B cell (primary cell): ENCODE measurements around the gene SPRED2. TPM values are rescaled to one million over a fixed set of nuclear protein-coding genes. Genes with fewer than 3 reads are reported as not detected.

Experiments
- ATAC-seq: fragments of 200-7000 bp; cut with Tn5 transposase; one replicate; pipeline ENCODE4 v1.10.0; 2021; ENCODE audit warnings: low read depth, mild to moderate bottlenecking, moderate number of reproducible peaks, moderate library complexity
- CTCF ChIA-PET: fragments of 350-600 bp; sonication (Branson Sonifier 250); formaldehyde crosslinking; loops from one replicate; lab custom pipeline; 2021; ENCODE audit warnings: antibody characterized with exemption, inconsistent platforms; lab: Charles Lee
- POLR2A ChIA-PET: fragments of 350-600 bp; sonication (Branson Sonifier 250); formaldehyde crosslinking; loops from one replicate; lab custom pipeline; 2021; ENCODE audit warnings: antibody characterized with exemption; lab: Charles Lee
- DNase-seq: peaks from one replicate; pipeline ENCODE4 v3.0.0; 2013
- H2AFZ ChIP-seq: 2 replicates; pipeline ENCODE4 v1.6.1; 2012; ENCODE audit warnings: mild to moderate bottlenecking, low read depth, low read length; ENCODE audit not compliant: insufficient read depth, poor library complexity, severe bottlenecking
- H3K27ac ChIP-seq, 2 donors: 1 replicate in 1 of 2; 2 replicates in 1 of 2; pipeline ENCODE4 v1.5.1; 2012 to 2013; ENCODE audit warnings: low read length in 2 of 2, mild to moderate bottlenecking in 2 of 2, moderate library complexity in 1 of 2
- H3K27me3 ChIP-seq, 4 experiments: fragments of 200-600 bp in 1 of 4; sonication (generic) in 1 of 4; replicated peaks in 1 of 4; 1 replicate in 2 of 4; 2 replicates in 2 of 4; pipeline versions ENCODE4 v1.6.1 to v1.7.0; 2013 to 2016; ENCODE audit warnings: low read length in 3 of 4, mild to moderate bottlenecking in 2 of 4, mixed read lengths in 1 of 4, moderate library complexity in 1 of 4; ENCODE audit not compliant: insufficient read depth in 4 of 4, control insufficient read depth in 3 of 4; ENCODE audit errors: control extremely low read depth in 1 of 4
- H3K36me3 ChIP-seq, 2 experiments: replicated peaks in 1 of 2; 1 replicate in 1 of 2; 2 replicates in 1 of 2; pipeline versions ENCODE4 v1.6.1 to v1.7.1; 2013; ENCODE audit warnings: low read length in 1 of 2; ENCODE audit not compliant: insufficient read depth in 2 of 2, control insufficient read depth in 1 of 2; ENCODE audit errors: control extremely low read depth in 1 of 2, extremely low read depth in 1 of 2
- H3K4me1 ChIP-seq, 2 donors: fragments of 200-600 bp in 1 of 2; sonication (generic) in 1 of 2; 1 replicate in 1 of 2; 2 replicates in 1 of 2; pipeline versions ENCODE4 v1.5.1 to v1.6.1; 2013 to 2017; ENCODE audit warnings: low read length in 2 of 2; ENCODE audit not compliant: control insufficient read depth in 2 of 2, insufficient read depth in 2 of 2
- H3K4me2 ChIP-seq: replicated peaks from 2 replicates; pipeline ENCODE3; 2012; ENCODE audit warnings: mild to moderate bottlenecking, low read depth, low read length; ENCODE audit not compliant: poor library complexity, severe bottlenecking
- H3K4me3 ChIP-seq, 5 experiments: fragments of 200-600 bp in 1 of 5; sonication (generic) in 1 of 5; 1 replicate in 3 of 5; 2 replicates in 2 of 5; pipeline versions ENCODE4 v1.5.1 to v1.7.0; 2011 to 2016; ENCODE audit warnings: low read length in 4 of 5, mild to moderate bottlenecking in 4 of 5, low read depth in 2 of 5, control low read depth in 1 of 5, moderate library complexity in 1 of 5; ENCODE audit not compliant: insufficient read depth in 1 of 5; ENCODE audit errors: control extremely low read depth in 1 of 5, extremely low read depth in 1 of 5
- H3K79me2 ChIP-seq: fragments of 200-600 bp; sonication (generic); one replicate; pipeline ENCODE4 v1.6.0; 2016; ENCODE audit warnings: low read length; ENCODE audit not compliant: control insufficient read depth, insufficient read depth
- H3K9ac ChIP-seq: fragments of 200-600 bp; sonication (generic); 2 replicates; pipeline ENCODE4 v1.6.1; 2017; ENCODE audit warnings: mild to moderate bottlenecking, low read length, moderate library complexity
- H3K9me3 ChIP-seq, 3 donors: one replicate each; pipeline versions ENCODE4 v1.6.1 to v1.7.1; 2013; ENCODE audit warnings: low read length in 2 of 3; ENCODE audit not compliant: control insufficient read depth in 2 of 3, insufficient read depth in 1 of 3; ENCODE audit errors: control extremely low read depth in 1 of 3
- H4K20me1 ChIP-seq: 2 replicates; pipeline ENCODE4 v1.6.0; 2012; ENCODE audit warnings: mild to moderate bottlenecking, low read length; ENCODE audit not compliant: insufficient read depth, control insufficient read depth, poor library complexity, severe bottlenecking
- H3K27ac Mint-ChIP-seq: one replicate; pipeline ENCODE4 v1.8.0; 2021; ENCODE audit warnings: mixed read lengths
- H3K27me3 Mint-ChIP-seq: one replicate; pipeline ENCODE4 v1.8.0; 2021; ENCODE audit warnings: mixed read lengths
- H3K4me1 Mint-ChIP-seq: one replicate; pipeline ENCODE4 v1.8.0; 2021; ENCODE audit warnings: mixed read lengths
- H3K4me3 Mint-ChIP-seq: one replicate; pipeline ENCODE4 v1.8.0; 2021; ENCODE audit warnings: mixed read lengths
- H3K9me3 Mint-ChIP-seq: one replicate; pipeline ENCODE4 v1.8.0; 2022; ENCODE audit warnings: mixed read lengths; ENCODE audit not compliant: insufficient read depth
- CTCF ChIP-seq: fragments of 200-600 bp; IDR thresholded peaks from one replicate; pipeline ENCODE4 v1.8.0; 2022; ENCODE audit warnings: antibody characterized with exemption, mild to moderate bottlenecking
- EZH2 ChIP-seq: IDR thresholded peaks from 2 replicates; pipeline ENCODE4 v1.6.1; 2012; ENCODE audit warnings: borderline replicate concordance, low read depth, mild to moderate bottlenecking, moderate library complexity, low read length; ENCODE audit not compliant: insufficient read depth, poor library complexity, severe bottlenecking
- WGBS: methylation state at CpG from one replicate; pipeline ENCODE4 v1.1.5; 2013; ENCODE audit warnings: missing lambda C conversion rate; ENCODE audit not compliant: insufficient coverage; 5-methylcytosine and 5-hydroxymethylcytosine counted together
- intact Hi-C: fragments of 100-400 bp; cut with micrococcal nuclease; formaldehyde crosslinking; loops from one replicate; pipeline ENCODE4 v1.10.0; 2022
- polyA plus RNA-seq: library from polyadenylated mRNA; depleted of rRNA; stranded (reverse); fragments of >200 nt; gene quantifications from 2 replicates; pipeline ENCODE4 v1.2.3, GENCODE V29; 2012
- total RNA-seq, 2 donors: library from RNA; stranded (reverse); fragments of 120-200 nt in 1 of 2; gene quantifications; 1 replicate in 1 of 2; 2 replicates in 1 of 2; pipeline versions ENCODE4 v1.2.3 to v1.2.4, GENCODE V29; 2013 to 2022

Gene SPRED2
- total and polyA plus RNA-seq, 2 donors (not counting 1 experiment from before 2014, with no cell fraction given) = 0.40 to 1.3 TPM

DNA sequence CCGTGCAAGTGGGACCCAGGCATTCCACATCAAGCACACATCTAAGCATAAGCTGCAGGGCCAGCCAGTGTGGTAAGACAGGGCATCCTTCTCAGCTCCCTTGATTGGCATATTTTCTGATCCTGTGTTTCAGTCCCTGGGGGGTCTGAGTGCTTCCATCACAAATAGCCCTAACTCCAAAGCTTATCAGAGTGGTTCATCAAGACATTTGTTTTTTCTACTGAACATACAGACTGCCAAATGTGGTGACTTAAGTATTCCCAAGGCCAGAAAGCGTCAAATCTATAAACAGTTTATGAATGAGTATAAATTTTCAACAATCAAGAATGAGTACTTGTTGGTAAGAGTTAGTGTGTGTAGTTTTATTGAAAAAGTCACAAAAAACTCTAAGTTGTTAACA is 18.8 kb downstream of the SPRED2 start:
- WGBS = 100% methylated on average over 1 of the region's 2 CpGs
- H3K4me2 ChIP-seq = no peak overlapping the region
- H3K9me3 ChIP-seq = no peaks in the 10 kb centered on the region
- H3K27ac Mint-ChIP-seq = no peak overlapping the region
- peaks cover 32% of the 10 kb centered on the region for H3K27me3 Mint-ChIP-seq
- POLR2A ChIA-PET = no interaction called here
- H3K9ac ChIP-seq = no peak overlapping the region
- no peaks in the 10 kb centered on the region for H4K20me1 ChIP-seq
- no peak overlapping the region for H2AFZ ChIP-seq
- no peak overlapping the region for H3K4me3 ChIP-seq
- CTCF ChIA-PET = no interaction called here
- peaks cover 0 to 12% (median 8%) of the 10 kb centered on the region in 4 experiments for H3K27me3 ChIP-seq
- no peaks in the 10 kb centered on the region for H3K4me1 ChIP-seq
- TF ChIP-seq EZH2 = no peak
- TF ChIP-seq CTCF = no peak
- no peak for ATAC-seq
- peaks cover 21% of the 10 kb centered on the region for H3K79me2 ChIP-seq
- intact Hi-C loops = no loop called here
- no peak overlapping the region for H3K27ac ChIP-seq
- DNase-seq = no peak
- no peak overlapping the region for H3K4me3 Mint-ChIP-seq
- H3K4me1 Mint-ChIP-seq = peaks cover 2% of the 10 kb centered on the region
- no peaks in the 10 kb centered on the region for H3K9me3 Mint-ChIP-seq
- no peaks in the 10 kb centered on the region for H3K36me3 ChIP-seq

DNA sequence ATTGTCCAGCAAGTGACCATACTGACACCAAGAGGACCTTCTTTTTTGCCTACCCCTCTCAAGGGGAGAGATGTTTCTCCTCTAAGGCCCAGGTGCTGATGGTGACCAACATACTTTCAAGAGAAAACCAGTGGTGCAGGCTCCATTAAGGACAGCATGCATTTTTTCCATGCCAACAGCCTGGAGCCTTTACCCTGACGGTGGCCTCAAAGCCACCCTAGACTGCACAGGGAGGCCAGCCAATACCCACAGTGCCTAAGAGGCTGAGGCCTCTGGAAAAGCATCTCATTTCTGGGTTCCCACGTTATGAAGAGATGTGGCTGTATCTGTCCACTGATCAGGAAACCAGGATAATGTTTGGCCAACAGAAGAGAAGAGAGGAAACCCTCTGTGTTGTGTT is 19.3 kb downstream of the SPRED2 start:
- Histone ChIP-seq H4K20me1 (no peaks in the 10 kb centered on the region), H3K4me1 (no peaks in the 10 kb centered on the region), H3K79me2 (peaks cover 21% of the 10 kb centered on the region), H3K4me2 (no peak overlapping the region), H3K4me3 (no peak overlapping the region), H3K9ac (no peak overlapping the region), H3K36me3 (no peaks in the 10 kb centered on the region), H3K9me3 (no peaks in the 10 kb centered on the region), H2AFZ (no peak overlapping the region), H3K27me3 (peaks cover 0 to 13% (median 8%) of the 10 kb centered on the region in 4 experiments), H3K27ac (no peak overlapping the region)
- intact Hi-C loops = no loop called here
- ChIA-PET POLR2A (no interaction called here), CTCF (no interaction called here)
- 72% methylated on average over 2 of the region's 2 CpGs for WGBS
- no peak for TF ChIP-seq CTCF
- TF ChIP-seq EZH2 = no peak
- ATAC-seq (no peak), DNase-seq (no peak)
- Mint-ChIP-seq H3K27me3 (peaks cover 31% of the 10 kb centered on the region), H3K4me3 (no peak overlapping the region), H3K9me3 (no peaks in the 10 kb centered on the region), H3K4me1 (peaks cover 2% of the 10 kb centered on the region), H3K27ac (no peak overlapping the region)
